ENCODE results near the gene OPN1SW. TPM values are rescaled to one million over a fixed set of nuclear protein-coding genes. Genes with fewer than 3 reads are reported as not detected.
A peak's percentile ranks its signal among the peaks of the same experiment; 100 is the strongest.

The OPN1SW gene
- total RNA-seq (2014; rRNA removed; shearing (Covaris generic)), result not detected in 2 replicates

- DNase-seq (ENCODE audit: low read depth), result no peak
These were observed at the start of gene OPN1SW for GRCh38 chr7:128775744-128776474. Gene OPN1SW (minus strand): TSS chr7:128775794. CDS start chr7:128775781, 13 bp downstream.

- DNase-seq (ENCODE audit: low read depth), result no peak
These were observed 46.1 kb upstream of the OPN1SW start for GRCh38 chr7:128821724-128822123.

GRCh38 chr7:128818694-128819093 is 43.1 kb upstream of the OPN1SW start:
- no peak for DNase-seq (ENCODE audit: low read depth)

GRCh38 chr7:128815289-128815942 is 39.8 kb upstream of the OPN1SW start:
- no peak for DNase-seq (ENCODE audit: low read depth)

- DNase-seq (ENCODE audit: low read depth), result no peak
These were observed 38.9 kb upstream of the OPN1SW start for GRCh38 chr7:128814499-128814898.

GRCh38 chr7:128812514-128813168 is 37.0 kb upstream of the OPN1SW start:
- DNase-seq (ENCODE audit: low read depth), result peak; percentile 70

- DNase-seq (ENCODE audit: low read depth), result no peak
These were observed 36.2 kb upstream of the OPN1SW start for GRCh38 chr7:128811631-128812430.

- DNase-seq (ENCODE audit: low read depth), result no peak
These were observed 35.4 kb upstream of the OPN1SW start for GRCh38 chr7:128810997-128811396.

GRCh38 chr7:128810473-128810872 is 34.9 kb upstream of the OPN1SW start:
- DNase-seq (ENCODE audit: low read depth), result no peak

GRCh38 chr7:128809363-128809762 is 33.8 kb upstream of the OPN1SW start:
- DNase-seq (ENCODE audit: low read depth), result no peak

GRCh38 chr7:128807191-128807590 is 31.6 kb upstream of the OPN1SW start:
- no peak for DNase-seq (ENCODE audit: low read depth)

GRCh38 chr7:128805225-128805624 is 29.6 kb upstream of the OPN1SW start:
- no peak for DNase-seq (ENCODE audit: low read depth)

- DNase-seq (ENCODE audit: low read depth), result no peak
These were observed 28.9 kb upstream of the OPN1SW start for GRCh38 chr7:128804484-128804883.

GRCh38 chr7:128801667-128802418 is 26.2 kb upstream of the OPN1SW start:
- DNase-seq (ENCODE audit: low read depth), result no peak

- DNase-seq (ENCODE audit: low read depth), result no peak
These were observed 25.4 kb upstream of the OPN1SW start for GRCh38 chr7:128801003-128801402.

- no peak for DNase-seq (ENCODE audit: low read depth)
These were observed 25.0 kb upstream of the OPN1SW start for GRCh38 chr7:128800567-128800966.

- no peak for DNase-seq (ENCODE audit: low read depth)
These were observed 23.9 kb upstream of the OPN1SW start for GRCh38 chr7:128799451-128799850.

GRCh38 chr7:128796327-128796726 is 20.7 kb upstream of the OPN1SW start:
- DNase-seq (ENCODE audit: low read depth), result no peak

- no peak for DNase-seq (ENCODE audit: low read depth)
These were observed 19.5 kb upstream of the OPN1SW start for GRCh38 chr7:128795129-128795528.

- DNase-seq (ENCODE audit: low read depth), result no peak
These were observed 18.8 kb upstream of the OPN1SW start for GRCh38 chr7:128794436-128794835.

GRCh38 chr7:128794020-128794419 is 18.4 kb upstream of the OPN1SW start:
- DNase-seq (ENCODE audit: low read depth), result no peak
